ENCODE measurements around the gene SURF4.
A peak's percentile ranks its signal among the peaks of the same experiment; 100 is the strongest.

DNA sequence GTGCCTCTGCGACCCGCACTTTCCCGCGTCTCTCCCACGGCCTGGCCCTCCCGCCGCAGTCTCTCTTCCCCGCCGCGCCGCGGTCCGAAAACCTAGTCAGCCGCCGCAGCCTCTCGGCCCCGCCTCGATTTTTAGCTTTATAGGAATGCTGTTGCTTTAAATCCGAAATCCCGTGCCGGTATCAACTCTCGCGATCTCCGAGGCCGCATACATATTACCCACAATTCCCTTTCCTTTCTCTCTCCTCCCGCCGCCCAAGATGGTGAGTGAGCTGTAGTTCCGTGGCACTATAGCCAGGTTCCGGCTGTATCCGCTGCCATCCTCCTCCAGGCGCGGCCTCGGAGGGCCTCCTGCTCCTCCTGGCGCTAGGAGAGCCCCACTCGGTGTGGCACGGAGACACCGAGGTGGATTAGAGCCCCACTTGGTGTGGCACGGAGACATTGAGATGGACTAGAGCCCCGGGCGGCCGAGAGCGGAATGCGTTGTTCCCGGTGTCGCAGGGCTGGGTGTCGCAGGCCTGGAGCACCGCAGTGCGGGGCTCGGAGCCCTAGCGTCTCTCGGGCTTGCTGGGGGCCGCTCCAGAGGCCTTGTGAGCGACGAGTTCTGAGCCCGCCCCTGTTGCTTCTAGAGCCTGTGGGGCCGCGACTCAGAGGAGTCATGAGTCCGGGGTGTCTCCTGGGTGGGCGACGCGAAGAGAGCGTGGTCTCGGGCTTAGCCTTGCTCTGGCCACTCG lies 27.7 kb downstream of the SURF4 start, which contains the start of the genes MED22 and RPL7A:
- TF ChIP-seq, protein P1, sequence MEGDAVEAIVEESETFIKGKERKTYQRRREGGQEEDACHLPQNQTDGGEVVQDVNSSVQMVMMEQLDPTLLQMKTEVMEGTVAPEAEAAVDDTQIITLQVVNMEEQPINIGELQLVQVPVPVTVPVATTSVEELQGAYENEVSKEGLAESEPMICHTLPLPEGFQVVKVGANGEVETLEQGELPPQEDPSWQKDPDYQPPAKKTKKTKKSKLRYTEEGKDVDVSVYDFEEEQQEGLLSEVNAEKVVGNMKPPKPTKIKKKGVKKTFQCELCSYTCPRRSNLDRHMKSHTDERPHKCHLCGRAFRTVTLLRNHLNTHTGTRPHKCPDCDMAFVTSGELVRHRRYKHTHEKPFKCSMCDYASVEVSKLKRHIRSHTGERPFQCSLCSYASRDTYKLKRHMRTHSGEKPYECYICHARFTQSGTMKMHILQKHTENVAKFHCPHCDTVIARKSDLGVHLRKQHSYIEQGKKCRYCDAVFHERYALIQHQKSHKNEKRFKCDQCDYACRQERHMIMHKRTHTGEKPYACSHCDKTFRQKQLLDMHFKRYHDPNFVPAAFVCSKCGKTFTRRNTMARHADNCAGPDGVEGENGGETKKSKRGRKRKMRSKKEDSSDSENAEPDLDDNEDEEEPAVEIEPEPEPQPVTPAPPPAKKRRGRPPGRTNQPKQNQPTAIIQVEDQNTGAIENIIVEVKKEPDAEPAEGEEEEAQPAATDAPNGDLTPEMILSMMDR (IDR thresholded peaks at IDR 0.05): no peak
- TF ChIP-seq, protein P2, sequence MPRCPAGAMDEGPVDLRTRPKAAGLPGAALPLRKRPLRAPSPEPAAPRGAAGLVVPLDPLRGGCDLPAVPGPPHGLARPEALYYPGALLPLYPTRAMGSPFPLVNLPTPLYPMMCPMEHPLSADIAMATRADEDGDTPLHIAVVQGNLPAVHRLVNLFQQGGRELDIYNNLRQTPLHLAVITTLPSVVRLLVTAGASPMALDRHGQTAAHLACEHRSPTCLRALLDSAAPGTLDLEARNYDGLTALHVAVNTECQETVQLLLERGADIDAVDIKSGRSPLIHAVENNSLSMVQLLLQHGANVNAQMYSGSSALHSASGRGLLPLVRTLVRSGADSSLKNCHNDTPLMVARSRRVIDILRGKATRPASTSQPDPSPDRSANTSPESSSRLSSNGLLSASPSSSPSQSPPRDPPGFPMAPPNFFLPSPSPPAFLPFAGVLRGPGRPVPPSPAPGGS (IDR thresholded peaks at IDR 0.05): peak; percentile 98
- TF ChIP-seq, protein P3, sequence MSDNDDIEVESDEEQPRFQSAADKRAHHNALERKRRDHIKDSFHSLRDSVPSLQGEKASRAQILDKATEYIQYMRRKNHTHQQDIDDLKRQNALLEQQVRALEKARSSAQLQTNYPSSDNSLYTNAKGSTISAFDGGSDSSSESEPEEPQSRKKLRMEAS (IDR thresholded peaks at IDR 0.05): peak; percentile 95
- TF ChIP-seq, protein P4, sequence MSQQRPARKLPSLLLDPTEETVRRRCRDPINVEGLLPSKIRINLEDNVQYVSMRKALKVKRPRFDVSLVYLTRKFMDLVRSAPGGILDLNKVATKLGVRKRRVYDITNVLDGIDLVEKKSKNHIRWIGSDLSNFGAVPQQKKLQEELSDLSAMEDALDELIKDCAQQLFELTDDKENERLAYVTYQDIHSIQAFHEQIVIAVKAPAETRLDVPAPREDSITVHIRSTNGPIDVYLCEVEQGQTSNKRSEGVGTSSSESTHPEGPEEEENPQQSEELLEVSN (IDR thresholded peaks at IDR 0.05; ENCODE audit: borderline replicate concordance, low read depth): peak; percentile 35; the same call in 1 of the 2 replicates
- TF ChIP-seq JUN (IDR thresholded peaks at IDR 0.05) (peak; percentile 95 to 98), ESRRA (IDR thresholded peaks at IDR 0.05; ENCODE audit: borderline replicate concordance, low read length) (no peak), SREBF2 (IDR thresholded peaks at IDR 0.05) (no peak), RAD21 (conservative IDR thresholded peaks at IDR 0.05 in 1 of 2, IDR thresholded peaks at IDR 0.05 in 1 of 2) (no peak)
- TF ChIP-seq, protein P5, sequence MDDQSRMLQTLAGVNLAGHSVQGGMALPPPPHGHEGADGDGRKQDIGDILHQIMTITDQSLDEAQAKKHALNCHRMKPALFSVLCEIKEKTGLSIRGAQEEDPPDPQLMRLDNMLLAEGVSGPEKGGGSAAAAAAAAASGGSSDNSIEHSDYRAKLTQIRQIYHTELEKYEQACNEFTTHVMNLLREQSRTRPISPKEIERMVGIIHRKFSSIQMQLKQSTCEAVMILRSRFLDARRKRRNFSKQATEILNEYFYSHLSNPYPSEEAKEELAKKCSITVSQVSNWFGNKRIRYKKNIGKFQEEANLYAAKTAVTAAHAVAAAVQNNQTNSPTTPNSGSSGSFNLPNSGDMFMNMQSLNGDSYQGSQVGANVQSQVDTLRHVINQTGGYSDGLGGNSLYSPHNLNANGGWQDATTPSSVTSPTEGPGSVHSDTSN (IDR thresholded peaks at IDR 0.05): no peak
